ENCODE data around the gene GFY. TPM values are rescaled to one million over a fixed set of nuclear protein-coding genes. Genes with fewer than 3 reads are reported as not detected.

GFY gene
- total RNA-seq, 1 donor from 2014 or later = not detected

DNA sequence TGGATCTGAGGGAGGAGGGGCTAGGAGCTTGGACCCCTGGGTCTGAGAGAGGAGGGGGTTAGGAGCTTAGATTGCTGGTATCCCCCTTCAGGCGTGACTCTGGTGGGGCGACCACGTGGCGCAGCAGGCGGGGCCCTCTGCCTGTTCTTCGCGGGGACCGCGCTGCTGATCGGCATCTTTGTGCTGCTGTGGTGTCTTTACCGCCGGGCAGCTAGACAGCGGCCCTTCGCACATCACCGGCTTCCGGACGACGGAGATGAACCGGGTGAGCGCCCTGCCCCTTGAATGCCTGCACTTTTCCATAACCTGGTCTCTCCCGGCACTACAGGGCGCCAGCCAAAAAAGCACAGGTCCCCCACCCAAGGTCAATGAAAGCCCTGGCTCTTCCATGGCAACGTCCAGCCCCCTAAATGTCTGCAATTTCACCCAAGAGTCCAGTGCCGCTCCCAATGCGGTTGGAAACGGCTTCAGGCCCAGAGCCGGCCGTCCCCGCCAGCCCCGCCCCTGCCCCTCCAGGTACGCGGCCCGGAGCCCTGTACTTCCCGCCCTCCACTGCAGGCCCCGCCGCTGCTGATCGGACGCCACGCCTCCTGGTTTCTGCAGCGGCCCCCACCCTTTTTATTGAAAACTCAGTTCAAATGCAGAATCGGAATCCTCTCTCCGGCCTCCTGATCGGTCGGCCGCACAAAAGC is 2.8 kb downstream of the GFY start:
- Mint-ChIP-seq H3K27me3 (peaks cover 84% of the 10 kb centered on the region), H3K27ac (no peak overlapping the region), H3K4me1 (peaks cover 53% of the 10 kb centered on the region), H3K4me3 (peak overlapping the region; percentile 58), H3K9me3 (no peaks in the 10 kb centered on the region), H3K36me3 (ENCODE audit: low read depth) (no peaks in the 10 kb centered on the region)
- intact Hi-C loops (cut with micrococcal nuclease) = no loop called here
- peak; percentile 79 for DNase-seq

GRCh38 chr19:49428547-49429451 is 3.6 kb downstream of the GFY start:
- DNase-seq = no peak
- Mint-ChIP-seq H3K27ac (no peak overlapping the region), H3K4me3 (peak overlapping the region; percentile 58), H3K4me1 (peaks cover 52% of the 10 kb centered on the region), H3K9me3 (no peaks in the 10 kb centered on the region), H3K36me3 (ENCODE audit: low read depth) (no peaks in the 10 kb centered on the region), H3K27me3 (peaks cover 84% of the 10 kb centered on the region)
- intact Hi-C loops (cut with micrococcal nuclease) = no loop called here

GRCh38 chr19:49430172-49430677 is 5.0 kb downstream of the GFY start:
- no peak for DNase-seq
- H3K4me1 Mint-ChIP-seq = peaks cover 47% of the 10 kb centered on the region
- intact Hi-C loops (cut with micrococcal nuclease) = loop anchor here (2.0 kb wide), 1 partner anchor 37 kb away; no protein-coding TSS in a partner anchor
- no peak overlapping the region for H3K27ac Mint-ChIP-seq
- no peak overlapping the region for H3K4me3 Mint-ChIP-seq
- no peaks in the 10 kb centered on the region for H3K9me3 Mint-ChIP-seq
- peaks cover 85% of the 10 kb centered on the region for H3K27me3 Mint-ChIP-seq
- H3K36me3 Mint-ChIP-seq (ENCODE audit: low read depth) = no peaks in the 10 kb centered on the region

DNA sequence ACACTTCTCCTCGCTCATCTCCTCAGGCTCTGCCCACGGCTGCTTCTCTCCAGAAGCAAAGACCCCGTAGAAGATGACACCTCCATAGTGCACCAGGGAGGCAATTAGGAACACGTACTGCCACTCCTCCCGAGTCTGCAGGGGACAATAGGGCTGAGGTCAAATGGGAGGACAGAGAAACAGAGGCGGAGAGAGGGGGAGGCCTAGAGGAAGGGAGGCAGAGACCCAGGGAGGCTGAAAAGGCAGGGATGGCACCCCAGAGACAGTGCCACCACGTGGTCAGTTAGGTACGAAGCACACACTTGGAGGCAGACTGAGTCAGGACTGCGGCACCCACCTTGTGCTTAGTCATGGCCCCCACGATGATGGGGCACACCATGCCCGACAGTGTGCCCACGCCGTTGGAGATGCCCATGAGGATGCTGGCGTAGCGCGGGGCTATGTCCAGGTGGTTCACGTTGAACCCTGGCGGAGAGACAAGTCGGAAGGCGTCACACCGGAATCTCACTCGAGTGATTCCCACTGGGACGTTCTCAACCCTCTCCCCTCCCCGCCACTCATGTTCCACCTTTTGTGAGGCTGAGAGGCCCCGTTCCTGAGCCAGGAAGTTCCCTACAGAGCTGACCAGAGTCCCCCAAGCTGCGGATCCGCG is 5.6 kb downstream of the GFY start:
- Mint-ChIP-seq H3K27ac (no peak overlapping the region), H3K36me3 (ENCODE audit: low read depth) (no peaks in the 10 kb centered on the region), H3K9me3 (no peaks in the 10 kb centered on the region), H3K27me3 (peaks cover 85% of the 10 kb centered on the region), H3K4me1 (peaks cover 46% of the 10 kb centered on the region), H3K4me3 (no peak overlapping the region)
- intact Hi-C loops (cut with micrococcal nuclease) = loop anchor here (2.0 kb wide), 1 partner anchor 38 kb away; no protein-coding TSS in a partner anchor
- peak; percentile 74 for DNase-seq

DNA sequence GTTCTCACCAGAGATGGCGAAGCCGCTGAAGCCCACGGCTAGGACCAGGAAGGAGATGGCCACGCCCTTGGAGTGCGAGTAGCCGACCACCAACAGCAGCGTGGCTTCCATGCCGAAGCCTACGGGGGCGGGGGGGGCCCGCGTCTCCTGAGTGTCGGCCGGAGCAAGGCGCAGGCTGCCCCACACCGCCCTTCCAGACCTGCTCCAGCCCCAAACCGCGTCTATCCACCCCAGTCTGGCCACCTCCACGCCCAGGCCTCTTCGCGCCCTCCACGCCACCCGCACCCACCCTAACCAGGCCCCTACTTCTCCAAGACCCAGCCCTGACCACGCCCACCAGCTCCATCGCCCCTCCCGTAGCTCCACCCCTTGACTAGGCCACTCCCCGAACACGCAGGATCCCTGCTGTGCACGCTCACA is 6.2 kb downstream of the GFY start:
- Mint-ChIP-seq H3K9me3 (no peaks in the 10 kb centered on the region), H3K4me3 (no peak overlapping the region), H3K4me1 (peaks cover 48% of the 10 kb centered on the region), H3K36me3 (ENCODE audit: low read depth) (no peaks in the 10 kb centered on the region), H3K27ac (no peak overlapping the region), H3K27me3 (peaks cover 85% of the 10 kb centered on the region)
- DNase-seq = peak; percentile 82
- intact Hi-C loops (cut with micrococcal nuclease) = loop anchor here (2.0 kb wide), 1 partner anchor 39 kb away; no protein-coding TSS in a partner anchor

- DNase-seq = peak; percentile 81
- Mint-ChIP-seq H3K4me1 (peaks cover 43% of the 10 kb centered on the region), H3K27ac (no peak overlapping the region), H3K27me3 (peaks cover 85% of the 10 kb centered on the region), H3K4me3 (peak overlapping the region; percentile 19), H3K9me3 (no peaks in the 10 kb centered on the region), H3K36me3 (ENCODE audit: low read depth) (no peaks in the 10 kb centered on the region)
- intact Hi-C loops (cut with micrococcal nuclease) = no loop called here
These were observed 7.2 kb downstream of the GFY start for GRCh38 chr19:49432141-49433073.

DNA sequence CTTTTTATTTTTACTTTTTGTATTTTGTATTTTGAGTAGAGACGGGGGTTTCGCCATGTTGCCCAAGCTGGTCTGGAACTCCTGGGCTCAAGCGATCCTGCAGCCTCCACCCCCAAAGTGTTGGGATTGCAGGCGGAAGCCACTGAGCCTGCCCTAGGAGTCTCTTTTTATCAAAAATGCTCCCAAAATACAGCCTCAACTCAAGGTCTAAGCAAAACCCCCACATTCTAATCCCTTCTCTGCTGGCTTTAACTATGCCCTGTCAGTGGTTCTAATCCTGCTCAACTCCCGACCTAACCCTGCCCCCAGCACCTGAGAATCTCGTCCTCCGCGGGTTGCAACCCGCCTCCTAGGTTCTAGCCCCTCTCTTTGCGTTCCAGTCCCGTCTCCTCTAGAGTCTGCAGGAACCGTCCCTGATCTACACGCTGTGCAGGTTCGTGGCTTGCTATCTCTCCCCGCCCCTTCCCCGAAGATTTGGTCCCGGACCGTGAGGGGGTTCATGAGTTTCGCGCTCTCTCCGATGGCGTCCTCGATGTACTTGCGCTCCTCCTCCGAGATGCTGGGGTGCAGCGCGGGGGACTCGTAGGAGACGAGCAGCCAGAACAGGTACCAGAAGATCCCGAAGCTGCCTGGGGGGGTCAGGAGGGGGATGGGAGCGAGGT is 8.2 kb downstream of the GFY start:
- H3K4me3 Mint-ChIP-seq = peak overlapping the region; percentile 7
- no peak overlapping the region for H3K27ac Mint-ChIP-seq
- H3K4me1 Mint-ChIP-seq = peaks cover 36% of the 10 kb centered on the region

DNA sequence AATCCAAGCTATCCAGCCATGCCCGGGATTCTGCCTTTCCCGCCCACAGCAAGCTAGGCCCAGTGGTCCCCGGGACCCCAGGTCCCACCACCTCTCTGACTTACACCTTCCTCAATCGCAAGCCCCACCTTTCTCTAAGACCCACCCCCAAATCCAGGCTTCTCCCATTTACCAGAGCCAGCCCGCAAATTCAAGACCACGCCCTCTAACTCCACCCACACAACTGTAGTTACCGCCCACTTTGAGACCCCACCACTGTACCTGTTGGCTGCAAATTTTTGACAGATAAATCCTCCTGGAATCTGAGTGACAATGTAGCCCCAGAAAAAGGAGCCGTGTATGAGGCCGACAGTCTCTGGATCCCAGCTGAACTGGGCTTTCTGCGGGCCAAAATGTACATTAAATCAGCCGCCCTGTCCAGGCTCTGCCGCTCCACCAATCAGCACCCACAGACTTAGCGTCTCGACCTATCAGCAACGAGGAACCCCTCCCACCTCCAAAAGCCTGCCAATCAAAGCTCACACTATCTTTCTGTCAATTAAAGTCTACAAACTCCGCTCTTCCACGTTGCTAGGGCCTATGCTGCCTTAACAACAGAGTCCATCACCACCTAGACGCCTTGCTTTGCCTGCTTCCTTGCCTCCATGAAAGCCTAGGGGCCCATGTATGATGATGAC is 9.9 kb downstream of the GFY start:
- DNase-seq = no peak
- peaks cover 88% of the 10 kb centered on the region for H3K27me3 Mint-ChIP-seq
- H3K36me3 Mint-ChIP-seq (ENCODE audit: low read depth) = no peaks in the 10 kb centered on the region
- H3K4me3 Mint-ChIP-seq = no peak overlapping the region
- no peak overlapping the region for H3K27ac Mint-ChIP-seq
- H3K4me1 Mint-ChIP-seq = peaks cover 26% of the 10 kb centered on the region
- intact Hi-C loops (cut with micrococcal nuclease) = no loop called here
- H3K9me3 Mint-ChIP-seq = no peaks in the 10 kb centered on the region

More for the DNA sequence above, 8.2 kb downstream of the GFY start:
- peaks cover 87% of the 10 kb centered on the region for H3K27me3 Mint-ChIP-seq
- H3K9me3 Mint-ChIP-seq = no peaks in the 10 kb centered on the region
- no peaks in the 10 kb centered on the region for H3K36me3 Mint-ChIP-seq (ENCODE audit: low read depth)
- no peak for DNase-seq
- intact Hi-C loops (cut with micrococcal nuclease) = no loop called here

- peaks cover 27% of the 10 kb centered on the region for H3K4me1 Mint-ChIP-seq
- no peaks in the 10 kb centered on the region for H3K9me3 Mint-ChIP-seq
- no peak overlapping the region for H3K27ac Mint-ChIP-seq
- H3K36me3 Mint-ChIP-seq (ENCODE audit: low read depth) = no peaks in the 10 kb centered on the region
- intact Hi-C loops (cut with micrococcal nuclease) = no loop called here
- DNase-seq = no peak
- H3K27me3 Mint-ChIP-seq = peaks cover 89% of the 10 kb centered on the region
- no peak overlapping the region for H3K4me3 Mint-ChIP-seq
These were observed 10.5 kb downstream of the GFY start for GRCh38 chr19:49435670-49436069.

DNA sequence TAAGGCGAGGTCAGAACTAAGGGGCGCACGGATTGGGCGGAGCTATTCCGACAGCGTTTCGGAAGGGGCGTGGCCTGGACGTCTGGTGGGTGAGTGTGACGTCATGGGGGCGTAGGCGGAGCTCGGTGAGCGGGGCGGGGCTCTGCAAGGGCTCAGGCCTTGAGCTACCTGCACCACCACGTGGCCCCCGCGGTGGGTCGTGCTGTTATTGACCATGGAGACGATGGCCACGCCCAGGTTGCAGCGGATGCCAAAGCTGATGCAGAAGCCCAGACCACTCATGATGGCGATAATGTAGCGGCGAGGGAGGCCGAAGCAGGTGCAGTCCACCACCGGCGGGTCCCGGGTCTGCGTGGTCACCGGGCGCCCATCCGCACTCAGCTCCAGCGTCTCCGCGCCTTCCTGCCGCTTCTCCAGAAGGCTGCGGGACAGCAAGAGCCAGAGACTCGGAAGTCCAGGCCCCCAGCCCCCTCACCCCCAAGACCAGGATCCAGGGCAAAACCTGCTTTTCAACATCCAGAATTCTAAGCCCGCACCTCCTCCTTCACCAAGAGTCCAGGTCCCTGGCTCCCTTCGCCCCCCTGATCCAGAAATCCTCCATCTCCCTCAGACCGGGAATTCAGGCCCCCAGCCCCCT is 11.3 kb downstream of the GFY start:
- intact Hi-C loops (cut with micrococcal nuclease) = no loop called here
- H3K27me3 Mint-ChIP-seq = peaks cover 89% of the 10 kb centered on the region
- peak overlapping the region; percentile 35 for H3K27ac Mint-ChIP-seq
- H3K4me1 Mint-ChIP-seq = peaks cover 26% of the 10 kb centered on the region
- peak overlapping the region; percentile 8 for H3K4me3 Mint-ChIP-seq
- no peaks in the 10 kb centered on the region for H3K9me3 Mint-ChIP-seq
- DNase-seq = peak; percentile 88
- no peaks in the 10 kb centered on the region for H3K36me3 Mint-ChIP-seq (ENCODE audit: low read depth)

GRCh38 chr19:49437231-49437630 is 12.0 kb downstream of the GFY start:
- no peaks in the 10 kb centered on the region for H3K9me3 Mint-ChIP-seq
- peaks cover 91% of the 10 kb centered on the region for H3K27me3 Mint-ChIP-seq
- no peaks in the 10 kb centered on the region for H3K36me3 Mint-ChIP-seq (ENCODE audit: low read depth)
- H3K4me3 Mint-ChIP-seq = no peak overlapping the region
- H3K4me1 Mint-ChIP-seq = peaks cover 30% of the 10 kb centered on the region
- intact Hi-C loops (cut with micrococcal nuclease) = no loop called here
- no peak for DNase-seq
- H3K27ac Mint-ChIP-seq = no peak overlapping the region

DNA sequence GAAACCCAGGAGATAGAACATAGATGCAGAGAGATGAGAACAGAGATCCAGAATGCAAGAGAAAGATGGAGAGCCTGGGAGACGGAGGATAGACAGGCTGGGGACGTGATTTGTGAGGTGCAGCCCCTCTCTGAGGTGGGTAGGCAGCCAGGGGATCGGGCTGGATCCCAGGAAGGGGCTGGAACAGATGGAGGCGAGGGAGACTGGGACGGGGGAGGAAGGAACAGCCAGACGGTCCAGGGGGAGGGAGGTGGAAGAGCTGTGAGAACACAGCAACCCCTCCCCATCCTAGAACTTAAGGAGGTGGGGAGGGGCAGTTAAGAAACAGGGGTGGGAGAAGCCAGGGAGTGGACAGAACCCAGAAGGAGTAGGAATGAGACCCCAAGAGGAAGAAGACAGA is 13.1 kb downstream of the GFY start:
- H3K27me3 Mint-ChIP-seq = peaks cover 90% of the 10 kb centered on the region
- H3K9me3 Mint-ChIP-seq = no peaks in the 10 kb centered on the region
- intact Hi-C loops (cut with micrococcal nuclease) = no loop called here

More for the DNA sequence above, 13.1 kb downstream of the GFY start:
- DNase-seq = no peak
- Mint-ChIP-seq H3K4me3 (no peak overlapping the region), H3K27ac (no peak overlapping the region), H3K36me3 (ENCODE audit: low read depth) (no peaks in the 10 kb centered on the region), H3K4me1 (peaks cover 34% of the 10 kb centered on the region)
